GM12878 (cell line): ENCODE results near the gene TREH. TPM values are rescaled to one million over a fixed set of nuclear protein-coding genes. Genes with fewer than 3 reads are reported as not detected.

Source experiments
- ATAC-seq: fragments of 200-7000 bp; cut with Tn5 transposase; 3 replicates; pipeline ENCODE4 v1.9.1; 2020; ENCODE audit warnings: mild to moderate bottlenecking, moderate library complexity
- BruUV-seq: library from RNA; stranded (reverse); fragments of 400-500 nt; replicated peaks from 2 replicates; lab custom pipeline; 2021; lab: Mats Ljungman, UMichigan
- CTCF ChIA-PET: fragments of 300-600 bp; sonication (Branson Sonifier 250); formaldehyde crosslinking; extraction: SDS; loops from one replicate; lab custom pipeline; 2021; ENCODE audit warnings: inconsistent platforms; lab: Yijun Ruan, JAX
- POLR2A ChIA-PET: fragments of 350-600 bp; formaldehyde crosslinking; extraction: SDS; loops from one replicate; lab custom pipeline; 2021; ENCODE audit warnings: inconsistent platforms; lab: Charles Lee
- RAD21 ChIA-PET: fragments of 300-600 bp; sonication (Branson Sonifier 250); formaldehyde crosslinking; loops from one replicate; lab custom pipeline; 2023; ENCODE audit warnings: antibody characterized with exemption; ENCODE audit not compliant: unreplicated experiment; lab: Charles Lee
- SMC1A ChIA-PET: fragments of 300-600 bp; sonication (Branson Sonifier 250); formaldehyde crosslinking; loops from one replicate; lab custom pipeline; 2023; ENCODE audit not compliant: unreplicated experiment, uncharacterized antibody; lab: Charles Lee
- DNase-seq: peaks from one replicate; pipeline ENCODE4 v3.0.0-alpha.2; 2011; ENCODE audit warnings: low read depth, low spot score
- FAIRE-seq: peaks from 3 replicates; lab custom pipeline; 2011; peaks lifted over from hg19 to GRCh38; lab: Jason Lieb, UNC
- H2AFZ ChIP-seq: 2 replicates; pipeline ENCODE4 v1.6.0; 2011; ENCODE audit warnings: low read depth, low read length, control low read depth; ENCODE audit not compliant: control insufficient read depth
- H3K27ac ChIP-seq: 2 replicates; pipeline ENCODE4 v1.5.1; 2011; ENCODE audit warnings: control low read depth; ENCODE audit not compliant: control insufficient read depth, insufficient read depth
- H3K27me3 ChIP-seq, 2 experiments: replicated peaks in 1 of 2; 2 replicates each; pipeline versions ENCODE4 v1.6.0 to v1.6.1; 2011; ENCODE audit warnings: low read length in 1 of 2; ENCODE audit not compliant: control insufficient read depth in 2 of 2, insufficient read depth in 2 of 2
- H3K36me3 ChIP-seq, 2 experiments: 2 replicates each; pipeline ENCODE4 v1.5.1; 2011; ENCODE audit warnings: low read length in 1 of 2; ENCODE audit not compliant: control insufficient read depth in 2 of 2, insufficient read depth in 2 of 2
- H3K4me1 ChIP-seq: 2 replicates; pipeline ENCODE4 v1.6.1; 2011; ENCODE audit warnings: mild to moderate bottlenecking, low read length, moderate library complexity, mixed read lengths; ENCODE audit not compliant: control insufficient read depth, insufficient read depth
- H3K4me2 ChIP-seq: 2 replicates; pipeline ENCODE4 v1.6.0; 2011; ENCODE audit warnings: control low read depth; ENCODE audit not compliant: control insufficient read depth, insufficient read depth
- H3K4me3 ChIP-seq: fragments of 200-600 bp; sonication (generic); 2 replicates; pipeline ENCODE4 v1.5.1; 2016
- H3K79me2 ChIP-seq: 2 replicates; pipeline ENCODE4 v1.6.0; 2011; ENCODE audit warnings: low read length; ENCODE audit not compliant: control insufficient read depth, insufficient read depth
- H3K9ac ChIP-seq: 2 replicates; pipeline ENCODE4 v1.8.0; 2011; ENCODE audit warnings: low read length, control low read depth, mixed read lengths; ENCODE audit not compliant: control insufficient read depth, insufficient read depth
- H3K9me3 ChIP-seq: replicated peaks from 3 replicates; pipeline ENCODE4 v1.5.1; 2011; ENCODE audit warnings: mild to moderate bottlenecking, low read length; ENCODE audit not compliant: control insufficient read depth, insufficient read depth
- H4K20me1 ChIP-seq: 2 replicates; pipeline ENCODE4 v1.6.0; 2011; ENCODE audit not compliant: control insufficient read depth, insufficient read depth
- GABPA ChIP-seq: IDR thresholded peaks from 2 replicates; pipeline ENCODE4 v1.6.1; 2014; ENCODE audit warnings: antibody characterized with exemption, low read depth, mild to moderate bottlenecking, inconsistent platforms
- LARP7 ChIP-seq: fragments of 450-650 bp; IDR thresholded peaks from 2 replicates; pipeline ENCODE4 v1.6.1; 2017; ENCODE audit warnings: mild to moderate bottlenecking
- POLR2AphosphoS5 ChIP-seq: IDR thresholded peaks from 2 replicates; pipeline ENCODE4 v1.6.1; 2011; ENCODE audit warnings: mild to moderate bottlenecking, low read length, inconsistent platforms
- RB1 ChIP-seq: fragments of 450-650 bp; formaldehyde crosslinking; IDR thresholded peaks from 2 replicates; pipeline ENCODE4 v1.6.1; 2017; ENCODE audit warnings: mild to moderate bottlenecking, borderline replicate concordance
- SIN3A ChIP-seq: IDR thresholded peaks from 2 replicates; pipeline ENCODE4 v1.6.1; 2012; ENCODE audit warnings: low read depth, low read length, improper control_type of control experiment
- SPI1 ChIP-seq: IDR thresholded peaks from 2 replicates; pipeline ENCODE4 v1.6.1; 2011; ENCODE audit warnings: low read depth, mild to moderate bottlenecking, low read length, moderate library complexity, borderline replicate concordance; ENCODE audit not compliant: insufficient read depth
- SREBF1 ChIP-seq: IDR thresholded peaks from 2 replicates; pipeline ENCODE4 v1.6.1; 2012; ENCODE audit warnings: mild to moderate bottlenecking, low read length
- TBL1XR1 ChIP-seq: IDR thresholded peaks from 2 replicates; pipeline ENCODE4 v1.6.1; 2012; ENCODE audit warnings: low read depth, low read length, improper control_type of control experiment
- ZZZ3 ChIP-seq: IDR thresholded peaks from 2 replicates; pipeline ENCODE4 v1.6.1; 2011; ENCODE audit warnings: low read depth; ENCODE audit not compliant: control insufficient read depth, insufficient read length
- WGBS: methylation state at CpG from one replicate; pipeline ENCODE4 v1.1.6; 2016; ENCODE audit warnings: low lambda C conversion rate; ENCODE audit not compliant: insufficient replicate concordance, insufficient coverage; ENCODE audit errors: missing lambda C conversion rate; 5-methylcytosine and 5-hydroxymethylcytosine counted together
- in situ Hi-C: fragments of 300-500 bp; cut with MboI; formaldehyde crosslinking; loops from 9 replicates; pipeline ENCODE4 v1.14.3; 2018; ENCODE audit warnings: mixed read lengths
- intact Hi-C: fragments of 100-400 bp; cut with micrococcal nuclease; formaldehyde crosslinking; loops from one replicate; pipeline ENCODE4 v1.14.2; 2022; ENCODE audit not compliant: unreplicated experiment
- polyA plus RNA-seq, 11 experiments: library from polyadenylated mRNA; depleted of rRNA in 4 of 11; unstranded in 6 of 11; stranded (reverse) in 5 of 11; fragments of >200 nt; fragmentation: Nextera tagmentation in 4 of 11; fragmentation: Illumina TruSeq in 1 of 11; extraction: Ambion mirVana in 4 of 11; extraction: Trizol in 1 of 11; gene quantifications; 1 replicate in 1 of 11; 2 replicates in 10 of 11; pipeline versions ENCODE4 v1.2.1 to v1.2.3, GENCODE V29; 2011 to 2016; ENCODE audit warnings: inconsistent platforms in 2 of 11, missing spikeins in 2 of 11, low read depth in 1 of 11
- total RNA-seq, 4 experiments: library from RNA; depleted of rRNA in 3 of 4; stranded (reverse); fragments of >200 nt in 3 of 4; fragmentation: Illumina TruSeq in 1 of 4; extraction: Trizol in 1 of 4; gene quantifications; 2 replicates each; pipeline versions ENCODE4 v1.2.1 to v1.2.3, GENCODE V29; 2013 to 2021
- TF ChIP-seq, protein P1 (sequence below): fragments of 450-650 bp; IDR thresholded peaks from 2 replicates; pipeline ENCODE4 v1.6.1; 2017; ENCODE audit warnings: antibody characterized with exemption, mild to moderate bottlenecking, moderate library complexity
- TF ChIP-seq, protein P2 (sequence below): IDR thresholded peaks from 2 replicates; pipeline ENCODE4 v1.6.1; 2011; ENCODE audit warnings: borderline replicate concordance, low read depth, mild to moderate bottlenecking, moderate library complexity, low read length; ENCODE audit not compliant: insufficient read depth, poor library complexity, severe bottlenecking

Gene TREH
- total and polyA plus RNA-seq, 10 of the 15 experiments (the other 5 are each of a cell fraction or from before 2014, with no cell fraction given): not detected

DNA sequence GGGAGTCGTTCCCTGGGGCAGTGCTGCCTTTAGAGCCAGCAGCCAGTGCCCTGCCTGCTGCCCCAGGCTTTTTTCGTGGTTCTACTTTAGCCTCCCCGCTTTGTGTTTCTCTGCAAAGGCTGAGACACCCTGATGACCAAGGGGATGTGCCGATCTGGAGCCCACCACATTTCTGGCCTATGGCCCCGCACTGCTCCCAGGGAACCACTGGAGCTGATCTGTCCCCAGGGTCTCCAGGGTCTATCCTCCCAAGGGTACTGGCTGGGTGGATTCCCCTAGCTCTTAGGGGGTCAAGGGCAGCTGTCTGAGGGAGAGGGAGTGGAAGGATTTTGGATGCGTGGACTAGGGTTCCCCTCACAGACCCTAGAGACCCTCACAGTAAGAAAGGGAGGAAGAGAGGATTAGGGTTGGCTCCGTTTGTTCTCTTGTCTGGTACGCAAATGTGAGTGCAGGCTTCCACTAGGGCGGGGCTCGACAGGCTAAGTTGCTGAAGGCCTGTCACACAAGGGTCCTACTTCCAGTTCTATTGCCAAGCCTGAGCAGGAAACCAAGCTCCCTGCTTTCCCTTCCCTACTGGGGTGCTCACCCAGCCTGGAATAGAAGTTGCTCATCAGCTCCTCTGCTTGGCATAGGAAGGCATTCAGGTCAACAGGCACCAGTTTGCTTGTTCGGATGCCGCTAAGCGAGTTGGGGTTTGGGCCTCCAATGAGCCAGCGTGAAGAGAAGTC lies 19.3 kb downstream of the TREH start:
- intact Hi-C loops: no loop called here
- POLR2A ChIA-PET: no interaction called here

More for the DNA sequence above, 19.3 kb downstream of the TREH start:
- ChIA-PET RAD21 (interaction anchor here (0.7 kb wide), 1 partner anchor 270 kb away, joined by 3 read pairs; no protein-coding TSS in a partner anchor), SMC1A (interaction anchor here (1.0 to 1.3 kb wide), 2 partner anchors 16 to 41 kb away, joined by 3 read pairs; no protein-coding TSS in a partner anchor), CTCF (interaction anchor here (0.6 to 2.4 kb wide), 5 partner anchors 11 to 107 kb away, joined by 3 to 11 read pairs (median 3); no protein-coding TSS in a partner anchor)
- H3K4me3 ChIP-seq: no peak overlapping the region
- no TSS peak for BruUV-seq
- no peak overlapping the region for H3K9ac ChIP-seq
- no peak for TF ChIP-seq TBL1XR1
- no peak for TF ChIP-seq ZZZ3
- no peak for TF ChIP-seq SIN3A
- no peak for TF ChIP-seq RB1
- no peak for TF ChIP-seq LARP7
- TF ChIP-seq POLR2AphosphoS5: no peak
- TF ChIP-seq, protein P1, sequence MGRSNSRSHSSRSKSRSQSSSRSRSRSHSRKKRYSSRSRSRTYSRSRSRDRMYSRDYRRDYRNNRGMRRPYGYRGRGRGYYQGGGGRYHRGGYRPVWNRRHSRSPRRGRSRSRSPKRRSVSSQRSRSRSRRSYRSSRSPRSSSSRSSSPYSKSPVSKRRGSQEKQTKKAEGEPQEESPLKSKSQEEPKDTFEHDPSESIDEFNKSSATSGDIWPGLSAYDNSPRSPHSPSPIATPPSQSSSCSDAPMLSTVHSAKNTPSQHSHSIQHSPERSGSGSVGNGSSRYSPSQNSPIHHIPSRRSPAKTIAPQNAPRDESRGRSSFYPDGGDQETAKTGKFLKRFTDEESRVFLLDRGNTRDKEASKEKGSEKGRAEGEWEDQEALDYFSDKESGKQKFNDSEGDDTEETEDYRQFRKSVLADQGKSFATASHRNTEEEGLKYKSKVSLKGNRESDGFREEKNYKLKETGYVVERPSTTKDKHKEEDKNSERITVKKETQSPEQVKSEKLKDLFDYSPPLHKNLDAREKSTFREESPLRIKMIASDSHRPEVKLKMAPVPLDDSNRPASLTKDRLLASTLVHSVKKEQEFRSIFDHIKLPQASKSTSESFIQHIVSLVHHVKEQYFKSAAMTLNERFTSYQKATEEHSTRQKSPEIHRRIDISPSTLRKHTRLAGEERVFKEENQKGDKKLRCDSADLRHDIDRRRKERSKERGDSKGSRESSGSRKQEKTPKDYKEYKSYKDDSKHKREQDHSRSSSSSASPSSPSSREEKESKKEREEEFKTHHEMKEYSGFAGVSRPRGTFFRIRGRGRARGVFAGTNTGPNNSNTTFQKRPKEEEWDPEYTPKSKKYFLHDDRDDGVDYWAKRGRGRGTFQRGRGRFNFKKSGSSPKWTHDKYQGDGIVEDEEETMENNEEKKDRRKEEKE: no peak
- TF ChIP-seq GABPA: no peak
- no peak for TF ChIP-seq SPI1
- TF ChIP-seq, protein P2, sequence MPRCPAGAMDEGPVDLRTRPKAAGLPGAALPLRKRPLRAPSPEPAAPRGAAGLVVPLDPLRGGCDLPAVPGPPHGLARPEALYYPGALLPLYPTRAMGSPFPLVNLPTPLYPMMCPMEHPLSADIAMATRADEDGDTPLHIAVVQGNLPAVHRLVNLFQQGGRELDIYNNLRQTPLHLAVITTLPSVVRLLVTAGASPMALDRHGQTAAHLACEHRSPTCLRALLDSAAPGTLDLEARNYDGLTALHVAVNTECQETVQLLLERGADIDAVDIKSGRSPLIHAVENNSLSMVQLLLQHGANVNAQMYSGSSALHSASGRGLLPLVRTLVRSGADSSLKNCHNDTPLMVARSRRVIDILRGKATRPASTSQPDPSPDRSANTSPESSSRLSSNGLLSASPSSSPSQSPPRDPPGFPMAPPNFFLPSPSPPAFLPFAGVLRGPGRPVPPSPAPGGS: no peak
- no peak for TF ChIP-seq SREBF1
- no peak for DNase-seq
- no peaks in the 10 kb centered on the region for H3K4me1 ChIP-seq
- no peak for ATAC-seq
- no peaks in the 10 kb centered on the region for H3K79me2 ChIP-seq
- no peak overlapping the region for H2AFZ ChIP-seq
- no peaks in the 10 kb centered on the region for H3K9me3 ChIP-seq
- H3K36me3 ChIP-seq: no peaks in the 10 kb centered on the region
- H3K27ac ChIP-seq: no peak overlapping the region
- H3K27me3 ChIP-seq: peaks cover 0 to 4% of the 10 kb centered on the region in 2 experiments; a peak in 3 of 4 replicates
- in situ Hi-C loops: no loop called here
- H3K4me2 ChIP-seq: no peak overlapping the region
- no peaks in the 10 kb centered on the region for H4K20me1 ChIP-seq
- WGBS: 44% methylated on average over 14 of the region's 14 CpGs
- FAIRE-seq: no peak
